GM13977 (cell line): ENCODE measurements around the gene FMN1.

ENCODE experiments used
- DNase-seq: peaks from one replicate; pipeline ENCODE4 v3.0.0; 2012; ENCODE audit warnings: low spot score
- in situ Hi-C: fragments of 300-500 bp; cut with MboI; formaldehyde crosslinking; loops from one replicate; pipeline ENCODE4 v1.12.0; 2022; ENCODE audit warnings: low sequenced_read_pairs, low pct_unique_long_range_greater_than_20kb, mixed read lengths, inconsistent platforms; ENCODE audit not compliant: unreplicated experiment
- TF ChIP-seq, protein P1 (sequence below): IDR thresholded peaks from 2 replicates; pipeline ENCODE4 v1.5.1; 2012; ENCODE audit warnings: mild to moderate bottlenecking, control low read depth; ENCODE audit not compliant: insufficient read depth; ENCODE audit errors: extremely low read depth, missing control alignments

Gene FMN1

GRCh38 chr15:32746116-32746857 lies 448.2 kb downstream of the FMN1 start:
- no peak for DNase-seq
- in situ Hi-C loops = no loop called here
- TF ChIP-seq, protein P1, sequence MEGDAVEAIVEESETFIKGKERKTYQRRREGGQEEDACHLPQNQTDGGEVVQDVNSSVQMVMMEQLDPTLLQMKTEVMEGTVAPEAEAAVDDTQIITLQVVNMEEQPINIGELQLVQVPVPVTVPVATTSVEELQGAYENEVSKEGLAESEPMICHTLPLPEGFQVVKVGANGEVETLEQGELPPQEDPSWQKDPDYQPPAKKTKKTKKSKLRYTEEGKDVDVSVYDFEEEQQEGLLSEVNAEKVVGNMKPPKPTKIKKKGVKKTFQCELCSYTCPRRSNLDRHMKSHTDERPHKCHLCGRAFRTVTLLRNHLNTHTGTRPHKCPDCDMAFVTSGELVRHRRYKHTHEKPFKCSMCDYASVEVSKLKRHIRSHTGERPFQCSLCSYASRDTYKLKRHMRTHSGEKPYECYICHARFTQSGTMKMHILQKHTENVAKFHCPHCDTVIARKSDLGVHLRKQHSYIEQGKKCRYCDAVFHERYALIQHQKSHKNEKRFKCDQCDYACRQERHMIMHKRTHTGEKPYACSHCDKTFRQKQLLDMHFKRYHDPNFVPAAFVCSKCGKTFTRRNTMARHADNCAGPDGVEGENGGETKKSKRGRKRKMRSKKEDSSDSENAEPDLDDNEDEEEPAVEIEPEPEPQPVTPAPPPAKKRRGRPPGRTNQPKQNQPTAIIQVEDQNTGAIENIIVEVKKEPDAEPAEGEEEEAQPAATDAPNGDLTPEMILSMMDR = no peak

DNA sequence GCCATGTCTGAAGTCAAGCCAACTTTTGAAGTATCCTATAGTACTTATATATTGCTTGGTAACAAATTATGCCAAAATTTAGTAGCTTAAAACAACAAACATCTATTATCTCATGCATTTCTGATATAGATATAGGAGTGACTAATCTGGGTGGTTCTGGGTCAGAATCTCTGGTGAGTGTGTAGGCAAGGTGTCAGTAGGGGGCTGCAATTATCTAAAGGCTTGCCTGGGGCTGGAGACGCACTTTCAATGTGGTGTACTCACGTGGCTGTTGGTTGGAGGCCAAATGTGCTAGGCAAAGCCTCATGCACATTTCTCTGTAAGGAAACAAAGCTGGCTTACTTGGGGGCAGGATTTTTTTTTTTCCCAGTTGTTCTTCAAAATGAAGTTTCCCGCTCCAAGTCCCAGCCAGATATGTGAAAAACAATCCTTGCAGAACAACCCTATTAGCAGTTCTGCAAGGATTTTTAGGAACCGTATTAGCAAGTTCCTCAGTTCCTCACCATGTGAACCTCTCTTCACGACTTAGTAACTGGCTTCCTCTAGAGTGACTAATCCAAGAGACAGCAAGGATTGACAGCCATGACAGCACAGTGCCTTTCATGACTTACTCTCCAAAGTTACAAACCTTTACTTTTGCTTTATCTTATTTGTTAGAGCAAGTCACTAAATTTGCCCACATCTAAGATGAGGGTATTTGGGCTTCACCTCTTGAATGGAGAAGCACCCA lies 450.9 kb downstream of the FMN1 start:
- TF ChIP-seq, protein P1 = no peak
- in situ Hi-C loops = no loop called here
- DNase-seq = no peak

DNA sequence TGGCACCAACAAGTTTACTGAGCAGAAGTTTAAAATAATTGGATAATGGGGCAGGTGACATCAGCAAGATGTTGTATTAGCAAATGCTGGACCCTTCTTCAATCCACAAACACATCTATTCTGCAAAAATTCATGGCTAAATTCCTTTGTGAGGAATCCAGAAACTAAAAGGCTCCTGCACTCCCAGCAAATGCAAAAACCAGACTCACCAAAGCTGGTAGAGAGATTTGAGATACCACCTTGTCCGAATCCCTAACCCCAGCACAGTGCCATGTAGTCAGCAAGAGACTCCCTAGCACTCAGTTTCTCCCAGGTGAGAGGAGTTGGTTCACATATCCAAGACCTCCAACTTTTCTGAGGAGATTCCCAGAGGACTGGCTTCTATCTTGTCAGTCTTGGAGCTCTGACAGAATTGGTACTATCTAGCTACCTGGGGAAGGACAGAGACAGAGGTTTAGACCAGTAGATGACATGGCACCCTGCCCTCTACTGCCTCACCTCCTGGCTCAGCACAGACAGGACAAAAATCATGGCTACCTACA lies 454.9 kb downstream of the FMN1 start:
- TF ChIP-seq, protein P1 = no peak
- in situ Hi-C loops = no loop called here
- no peak for DNase-seq

GRCh38 chr15:32738666-32739065 lies 455.8 kb downstream of the FMN1 start:
- no peak for DNase-seq
- in situ Hi-C loops = no loop called here
- TF ChIP-seq, protein P1 = no peak

- no peak for DNase-seq
- in situ Hi-C loops = no loop called here
Measured at GRCh38 chr15:32737304-32737703, 457.2 kb downstream of the FMN1 start.

DNA sequence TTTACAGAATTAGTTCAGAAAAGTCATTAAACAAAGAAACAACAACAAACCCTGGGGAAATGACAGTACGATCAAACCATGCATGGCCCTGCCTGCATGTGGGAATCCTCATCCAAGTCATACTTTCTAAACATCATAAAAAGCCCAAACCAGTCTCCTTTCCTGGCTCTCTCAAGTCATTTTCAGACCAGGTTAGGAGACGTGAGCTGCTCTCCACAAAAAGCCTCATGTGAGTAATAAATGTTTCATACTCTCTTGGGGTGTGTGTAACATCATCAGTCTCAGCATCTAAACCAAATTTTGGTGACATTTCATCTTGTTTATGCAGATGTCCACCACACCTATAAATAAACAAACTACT lies 457.8 kb downstream of the FMN1 start:
- TF ChIP-seq, protein P1 = no peak
- in situ Hi-C loops = no loop called here
- no peak for DNase-seq

More at GRCh38 chr15:32737304-32737703, 457.2 kb downstream of the FMN1 start:
- TF ChIP-seq, protein P1 = no peak
